ENCODE data around the gene HORMAD2. TPM values are rescaled to one million over a fixed set of nuclear protein-coding genes. Genes with fewer than 3 reads are reported as not detected.

HORMAD2 gene
- total RNA-seq, 1 donor from 2014 or later, result not detected

GRCh38 chr22:30158277-30158676 is 78.0 kb downstream of the HORMAD2 start:
- DNase-seq (ENCODE audit: low spot score), result no peak
- H3K36me3 Mint-ChIP-seq, result no peaks in the 10 kb centered on the region
- Histone ChIP-seq H3K9ac (no peak overlapping the region), H3K9me3 (ENCODE audit: low read depth) (no peaks in the 10 kb centered on the region), H3K27me3 (no peaks in the 10 kb centered on the region), H3K36me3 (no peaks in the 10 kb centered on the region), H3K4me2 (no peak overlapping the region), H4K20me1 (ENCODE audit: low read depth) (no peaks in the 10 kb centered on the region), H3F3A (ENCODE audit: low read depth) (no peaks in the 10 kb centered on the region), H3K79me2 (ENCODE audit: low read depth) (no peaks in the 10 kb centered on the region), H3K4me1 (no peaks in the 10 kb centered on the region), H3K27ac (no peak overlapping the region), H3K4me3 (no peak overlapping the region), H2AFZ (replicated peaks) (peak overlapping the region; percentile 45)
- peaks cover 2% of the 10 kb centered on the region for H3K27me3 Mint-ChIP-seq (ENCODE audit: insufficient read depth, low read depth)
- no peak overlapping the region for H3K27ac Mint-ChIP-seq
- peaks cover 12% of the 10 kb centered on the region for H3K4me1 Mint-ChIP-seq
- no peak overlapping the region for H3K4me3 Mint-ChIP-seq
- no peaks in the 10 kb centered on the region for H3K9me3 Mint-ChIP-seq
- no peak for TF ChIP-seq EZH2 (IDR thresholded peaks at IDR 0.05)
- no peak for TF ChIP-seq EZH2phosphoT487 (IDR thresholded peaks at IDR 0.05)

DNA sequence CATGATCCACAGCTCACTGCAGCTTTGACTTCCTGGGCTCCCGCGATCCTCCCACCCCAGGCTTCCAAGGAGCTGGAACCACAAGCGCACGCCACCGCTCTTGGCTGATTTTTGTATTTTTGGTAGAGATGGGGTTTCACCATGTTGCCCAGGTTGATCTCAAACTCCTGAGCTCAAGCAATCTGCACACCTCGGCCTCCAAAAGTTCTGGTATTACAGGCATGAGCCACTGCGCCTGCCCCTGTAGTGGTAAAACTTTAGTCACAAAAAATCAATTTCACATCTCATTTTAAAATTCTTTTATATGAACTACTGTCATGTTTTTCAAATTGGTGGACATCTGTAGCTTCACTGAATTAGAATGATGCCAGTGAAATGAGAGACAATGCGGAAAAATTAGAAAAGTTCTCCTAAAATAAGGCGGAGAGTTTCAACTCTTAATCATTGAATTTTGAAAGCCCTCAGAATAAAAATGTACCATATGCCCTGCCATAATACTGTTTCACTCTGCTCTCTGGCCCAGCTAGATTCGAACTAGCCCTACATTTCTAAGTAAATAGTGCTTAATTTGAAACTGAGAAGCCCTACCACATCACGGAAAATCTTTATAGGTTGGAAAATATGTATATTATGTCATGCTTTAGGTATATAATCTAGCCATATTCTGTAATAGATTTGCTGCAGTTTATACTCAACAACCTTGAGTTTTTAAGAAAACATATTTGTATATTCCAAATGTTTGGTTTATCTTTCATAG is 78.7 kb downstream of the HORMAD2 start:
- Histone ChIP-seq H3F3A (ENCODE audit: low read depth) (no peaks in the 10 kb centered on the region), H3K36me3 (no peaks in the 10 kb centered on the region), H3K4me3 (no peak overlapping the region), H3K79me2 (ENCODE audit: low read depth) (no peaks in the 10 kb centered on the region), H4K20me1 (ENCODE audit: low read depth) (no peaks in the 10 kb centered on the region), H3K4me1 (no peaks in the 10 kb centered on the region), H3K9me3 (ENCODE audit: low read depth) (no peaks in the 10 kb centered on the region), H3K27ac (no peak overlapping the region), H3K9ac (no peak overlapping the region), H3K27me3 (no peaks in the 10 kb centered on the region), H3K4me2 (no peak overlapping the region), H2AFZ (replicated peaks) (peak overlapping the region; percentile 45)
- Mint-ChIP-seq H3K36me3 (no peaks in the 10 kb centered on the region), H3K27me3 (ENCODE audit: insufficient read depth, low read depth) (peaks cover 2% of the 10 kb centered on the region), H3K9me3 (no peaks in the 10 kb centered on the region), H3K27ac (no peak overlapping the region), H3K4me3 (no peak overlapping the region), H3K4me1 (peaks cover 12% of the 10 kb centered on the region)
- TF ChIP-seq, protein P1, sequence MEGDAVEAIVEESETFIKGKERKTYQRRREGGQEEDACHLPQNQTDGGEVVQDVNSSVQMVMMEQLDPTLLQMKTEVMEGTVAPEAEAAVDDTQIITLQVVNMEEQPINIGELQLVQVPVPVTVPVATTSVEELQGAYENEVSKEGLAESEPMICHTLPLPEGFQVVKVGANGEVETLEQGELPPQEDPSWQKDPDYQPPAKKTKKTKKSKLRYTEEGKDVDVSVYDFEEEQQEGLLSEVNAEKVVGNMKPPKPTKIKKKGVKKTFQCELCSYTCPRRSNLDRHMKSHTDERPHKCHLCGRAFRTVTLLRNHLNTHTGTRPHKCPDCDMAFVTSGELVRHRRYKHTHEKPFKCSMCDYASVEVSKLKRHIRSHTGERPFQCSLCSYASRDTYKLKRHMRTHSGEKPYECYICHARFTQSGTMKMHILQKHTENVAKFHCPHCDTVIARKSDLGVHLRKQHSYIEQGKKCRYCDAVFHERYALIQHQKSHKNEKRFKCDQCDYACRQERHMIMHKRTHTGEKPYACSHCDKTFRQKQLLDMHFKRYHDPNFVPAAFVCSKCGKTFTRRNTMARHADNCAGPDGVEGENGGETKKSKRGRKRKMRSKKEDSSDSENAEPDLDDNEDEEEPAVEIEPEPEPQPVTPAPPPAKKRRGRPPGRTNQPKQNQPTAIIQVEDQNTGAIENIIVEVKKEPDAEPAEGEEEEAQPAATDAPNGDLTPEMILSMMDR (IDR thresholded peaks at IDR 0.05), result no peak
- TF ChIP-seq EZH2phosphoT487 (IDR thresholded peaks at IDR 0.05) (no peak), EZH2 (IDR thresholded peaks at IDR 0.05) (no peak)
- DNase-seq (ENCODE audit: low spot score), result no peak

GRCh38 chr22:30159561-30160353 is 79.5 kb downstream of the HORMAD2 start:
- Histone ChIP-seq H3K4me3 (no peak overlapping the region), H3K4me1 (no peaks in the 10 kb centered on the region), H3K79me2 (ENCODE audit: low read depth) (no peaks in the 10 kb centered on the region), H3K36me3 (no peaks in the 10 kb centered on the region), H3K9ac (no peak overlapping the region), H3K27me3 (no peaks in the 10 kb centered on the region), H3K4me2 (no peak overlapping the region), H4K20me1 (ENCODE audit: low read depth) (no peaks in the 10 kb centered on the region), H3F3A (ENCODE audit: low read depth) (no peaks in the 10 kb centered on the region), H2AFZ (replicated peaks) (no peak overlapping the region), H3K9me3 (ENCODE audit: low read depth) (no peaks in the 10 kb centered on the region), H3K27ac (no peak overlapping the region)
- Mint-ChIP-seq H3K4me1 (peaks cover 12% of the 10 kb centered on the region), H3K9me3 (no peaks in the 10 kb centered on the region), H3K4me3 (no peak overlapping the region), H3K27me3 (ENCODE audit: insufficient read depth, low read depth) (peaks cover 2% of the 10 kb centered on the region), H3K27ac (no peak overlapping the region), H3K36me3 (no peaks in the 10 kb centered on the region)
- TF ChIP-seq EZH2phosphoT487 (IDR thresholded peaks at IDR 0.05) (no peak), EZH2 (IDR thresholded peaks at IDR 0.05) (no peak)
- TF ChIP-seq, protein P1 (IDR thresholded peaks at IDR 0.05), result no peak
- DNase-seq (ENCODE audit: low spot score), result no peak
